ENCODE measurements around the gene PCDHGB4.
"Not testable (repeated sequence)": the region's sequence is repeated elsewhere in the genome, so short reads cannot be mapped to it uniquely, and the experiment has no call there.

DNA sequence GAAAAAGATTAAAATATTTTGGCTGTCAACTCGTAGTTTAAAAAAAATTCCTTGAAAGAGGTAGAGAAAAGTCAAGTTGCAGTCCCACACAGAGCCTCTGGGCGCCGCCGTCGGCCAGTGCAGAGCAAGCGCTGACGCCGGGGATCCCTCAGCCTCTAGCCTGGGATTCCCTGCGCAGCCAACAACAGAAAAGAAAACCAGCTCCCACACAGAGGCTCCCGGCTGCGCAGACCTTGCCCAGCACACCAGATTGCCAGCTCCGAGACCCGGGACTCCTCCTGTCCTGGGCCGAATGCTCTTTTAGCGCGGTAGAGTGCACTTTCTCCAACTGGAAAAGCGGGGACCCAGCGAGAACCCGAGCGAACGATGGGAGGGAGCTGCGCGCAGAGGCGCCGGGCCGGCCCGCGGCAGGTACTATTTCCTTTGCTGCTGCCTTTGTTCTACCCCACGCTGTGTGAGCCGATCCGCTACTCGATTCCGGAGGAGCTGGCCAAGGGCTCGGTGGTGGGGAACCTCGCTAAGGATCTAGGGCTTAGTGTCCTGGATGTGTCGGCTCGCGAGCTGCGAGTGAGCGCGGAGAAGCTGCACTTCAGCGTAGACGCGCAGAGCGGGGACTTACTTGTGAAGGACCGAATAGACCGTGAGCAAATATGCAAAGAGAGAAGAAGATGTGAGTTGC, 30.1 kb downstream of the PCDHGB4 start, which contains the start of gene PCDHGB7:
- TF ChIP-seq, protein P1, sequence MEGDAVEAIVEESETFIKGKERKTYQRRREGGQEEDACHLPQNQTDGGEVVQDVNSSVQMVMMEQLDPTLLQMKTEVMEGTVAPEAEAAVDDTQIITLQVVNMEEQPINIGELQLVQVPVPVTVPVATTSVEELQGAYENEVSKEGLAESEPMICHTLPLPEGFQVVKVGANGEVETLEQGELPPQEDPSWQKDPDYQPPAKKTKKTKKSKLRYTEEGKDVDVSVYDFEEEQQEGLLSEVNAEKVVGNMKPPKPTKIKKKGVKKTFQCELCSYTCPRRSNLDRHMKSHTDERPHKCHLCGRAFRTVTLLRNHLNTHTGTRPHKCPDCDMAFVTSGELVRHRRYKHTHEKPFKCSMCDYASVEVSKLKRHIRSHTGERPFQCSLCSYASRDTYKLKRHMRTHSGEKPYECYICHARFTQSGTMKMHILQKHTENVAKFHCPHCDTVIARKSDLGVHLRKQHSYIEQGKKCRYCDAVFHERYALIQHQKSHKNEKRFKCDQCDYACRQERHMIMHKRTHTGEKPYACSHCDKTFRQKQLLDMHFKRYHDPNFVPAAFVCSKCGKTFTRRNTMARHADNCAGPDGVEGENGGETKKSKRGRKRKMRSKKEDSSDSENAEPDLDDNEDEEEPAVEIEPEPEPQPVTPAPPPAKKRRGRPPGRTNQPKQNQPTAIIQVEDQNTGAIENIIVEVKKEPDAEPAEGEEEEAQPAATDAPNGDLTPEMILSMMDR (tag by site-specific recombination; IDR thresholded peaks at IDR 0.05), result not testable (repeated sequence)
- not testable (repeated sequence) for TF ChIP-seq ZNF274 (IDR thresholded peaks at IDR 0.05; ENCODE audit: low read length); ZNF274 (tag by site-specific recombination; IDR thresholded peaks at IDR 0.05; ENCODE audit: borderline replicate concordance); HOXA7 (CRISPR knock-in tag; IDR thresholded peaks at IDR 0.05; ENCODE audit: borderline replicate concordance); ZBTB1 (tag by site-specific recombination; IDR thresholded peaks at IDR 0.05); GLI4 (tag by site-specific recombination; IDR thresholded peaks at IDR 0.05); ZNF394 (tag by site-specific recombination; IDR thresholded peaks at IDR 0.05; ENCODE audit: borderline replicate concordance); ZSCAN16 (tag by site-specific recombination; IDR thresholded peaks at IDR 0.05); WT1 (tag by site-specific recombination; IDR thresholded peaks at IDR 0.05)
- TF ChIP-seq, protein P2, sequence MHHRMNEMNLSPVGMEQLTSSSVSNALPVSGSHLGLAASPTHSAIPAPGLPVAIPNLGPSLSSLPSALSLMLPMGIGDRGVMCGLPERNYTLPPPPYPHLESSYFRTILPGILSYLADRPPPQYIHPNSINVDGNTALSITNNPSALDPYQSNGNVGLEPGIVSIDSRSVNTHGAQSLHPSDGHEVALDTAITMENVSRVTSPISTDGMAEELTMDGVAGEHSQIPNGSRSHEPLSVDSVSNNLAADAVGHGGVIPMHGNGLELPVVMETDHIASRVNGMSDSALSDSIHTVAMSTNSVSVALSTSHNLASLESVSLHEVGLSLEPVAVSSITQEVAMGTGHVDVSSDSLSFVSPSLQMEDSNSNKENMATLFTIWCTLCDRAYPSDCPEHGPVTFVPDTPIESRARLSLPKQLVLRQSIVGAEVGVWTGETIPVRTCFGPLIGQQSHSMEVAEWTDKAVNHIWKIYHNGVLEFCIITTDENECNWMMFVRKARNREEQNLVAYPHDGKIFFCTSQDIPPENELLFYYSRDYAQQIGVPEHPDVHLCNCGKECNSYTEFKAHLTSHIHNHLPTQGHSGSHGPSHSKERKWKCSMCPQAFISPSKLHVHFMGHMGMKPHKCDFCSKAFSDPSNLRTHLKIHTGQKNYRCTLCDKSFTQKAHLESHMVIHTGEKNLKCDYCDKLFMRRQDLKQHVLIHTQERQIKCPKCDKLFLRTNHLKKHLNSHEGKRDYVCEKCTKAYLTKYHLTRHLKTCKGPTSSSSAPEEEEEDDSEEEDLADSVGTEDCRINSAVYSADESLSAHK (tag by site-specific recombination; IDR thresholded peaks at IDR 0.05), result not testable (repeated sequence)
